NT2/D1 (cell line): ENCODE results near the gene CDC14B.

Source experiments
- SUZ12 ChIP-seq: IDR thresholded peaks from 2 replicates; pipeline ENCODE4 v1.6.1; 2011; ENCODE audit not compliant: insufficient read length, insufficient read depth; ENCODE audit errors: extremely low read depth
- YY1 ChIP-seq: IDR thresholded peaks from 2 replicates; pipeline ENCODE4 v1.6.1; 2011; ENCODE audit not compliant: insufficient read length, insufficient read depth
- ZNF274 ChIP-seq: IDR thresholded peaks from 2 replicates; pipeline ENCODE4 v1.6.1; 2011; ENCODE audit warnings: mild to moderate bottlenecking, low read depth, low read length

DNA sequence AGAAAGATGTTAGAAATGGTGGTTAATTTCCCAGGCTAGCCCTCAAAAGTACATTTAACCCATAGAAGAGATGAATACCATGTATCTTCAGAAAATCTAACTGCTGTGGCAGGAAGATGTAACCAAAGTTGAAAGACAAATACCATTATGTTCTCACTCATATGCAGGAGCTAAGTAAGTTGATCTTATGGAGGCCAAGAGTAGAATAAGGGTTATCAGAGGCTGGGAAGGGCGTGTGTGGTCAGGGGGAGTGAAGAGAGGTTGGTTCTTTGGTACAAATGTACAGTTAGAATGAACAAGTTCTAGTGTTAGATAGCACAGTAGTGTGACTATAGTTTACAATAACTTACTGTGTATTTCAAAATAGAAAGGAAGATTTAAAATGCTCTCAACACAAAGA is 61.7 kb downstream of the CDC14B start:
- no peak for TF ChIP-seq YY1
- TF ChIP-seq ZNF274, result no peak
- TF ChIP-seq SUZ12, result no peak
